Stimulated activated CD4-positive, alpha-beta T cell treated with anti-CD3 and anti-CD28 coated beads, Interleukin-1b, Interleukin-23, amount 100 ng/mL, for 24 hours (primary cell): Measurements from ENCODE around the gene KLF13.

Source experiments
- DNase-seq, 4 experiments: peaks; one replicate each; pipeline ENCODE4 v3.0.0-alpha.2; 2020; ENCODE audit warnings: low read depth in 4 of 4, low spot score in 1 of 4

The KLF13 gene

DNA sequence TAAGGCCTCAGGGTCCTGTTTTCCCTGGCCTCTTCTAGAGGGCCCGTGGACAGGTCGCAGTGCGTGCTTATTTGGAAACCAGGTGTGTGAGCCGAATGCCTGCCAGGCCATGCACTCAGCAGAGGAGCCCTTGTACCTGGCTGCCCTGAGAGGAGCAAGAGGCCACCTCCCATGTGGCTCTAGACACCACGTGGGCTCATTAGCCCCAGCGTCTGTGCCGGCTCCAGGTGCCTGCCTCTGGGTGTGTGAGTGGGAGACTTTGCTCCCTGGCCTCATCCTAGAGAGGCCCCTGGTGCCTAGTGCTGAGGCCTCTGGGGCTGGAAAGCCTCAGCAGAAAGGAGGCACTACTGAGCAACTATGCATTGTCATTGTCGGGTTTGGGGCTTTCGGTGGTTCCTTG lies 50.4 kb downstream of the KLF13 start:
- no peak for DNase-seq

DNA sequence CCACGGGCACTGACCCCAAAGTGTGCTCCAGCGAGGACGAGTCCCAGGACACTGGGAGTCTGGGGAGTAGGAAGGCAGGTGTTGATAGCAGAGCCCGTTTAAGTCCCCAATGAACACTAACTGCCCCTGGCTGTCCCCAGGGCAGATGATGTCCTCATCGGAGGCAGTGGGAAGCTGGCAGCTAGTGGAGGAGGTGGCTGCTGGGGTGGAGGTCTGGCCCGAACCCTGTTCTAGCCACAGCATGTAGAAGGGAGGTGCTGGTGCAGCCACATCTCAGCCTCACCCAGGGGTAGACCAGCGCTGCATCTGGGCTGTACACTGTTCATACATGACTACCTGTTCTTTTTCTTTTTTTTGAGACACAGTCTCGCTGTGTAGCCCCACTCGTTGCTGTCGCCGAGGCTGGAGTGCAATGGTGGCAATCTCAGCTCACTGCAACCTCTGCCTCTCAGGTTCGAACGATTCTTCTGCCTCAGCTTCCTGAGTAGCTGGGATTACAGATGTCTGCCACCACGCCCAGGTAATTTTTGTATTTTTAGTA lies 51.8 kb downstream of the KLF13 start:
- DNase-seq, result no peak

DNA sequence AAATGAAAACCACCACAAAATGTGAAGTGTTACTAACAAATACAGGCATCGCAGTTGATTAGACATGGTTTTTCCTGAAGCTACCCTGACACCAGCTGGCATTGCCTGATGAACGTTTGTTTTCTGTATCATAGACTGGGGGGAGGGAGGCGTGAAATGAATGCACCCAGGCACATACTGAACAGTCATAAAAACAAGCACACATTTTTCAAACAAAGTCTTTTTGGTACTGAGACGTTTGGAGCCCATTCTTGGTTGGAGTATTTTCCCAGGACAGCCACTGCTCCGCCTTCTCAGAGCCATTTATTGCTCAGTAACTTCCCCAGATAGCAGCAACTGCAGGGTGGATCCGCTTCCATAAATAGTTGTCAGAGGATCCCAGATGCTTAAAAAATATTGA lies 52.4 kb downstream of the KLF13 start:
- DNase-seq, result no peak

DNA sequence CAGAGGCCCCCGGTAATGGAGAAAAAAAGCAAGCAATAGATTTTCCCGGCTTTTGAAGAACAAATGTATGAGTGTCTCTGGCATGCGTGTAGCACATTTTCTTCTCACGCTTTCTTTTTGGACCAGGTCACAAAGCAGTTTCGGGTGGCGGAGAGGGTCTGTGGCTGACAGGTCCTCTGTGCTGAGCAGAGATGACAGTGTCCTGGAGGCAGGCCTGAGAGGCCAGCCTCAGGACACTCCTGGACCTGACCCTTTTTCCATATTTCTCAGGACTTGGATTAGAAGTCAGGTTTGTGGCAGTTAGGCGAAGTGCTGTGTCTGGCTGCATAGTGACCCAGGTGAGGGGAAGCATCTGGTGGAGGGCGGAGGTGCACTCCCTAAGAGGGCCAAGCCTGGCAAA lies 52.9 kb downstream of the KLF13 start:
- no peak for DNase-seq

DNA sequence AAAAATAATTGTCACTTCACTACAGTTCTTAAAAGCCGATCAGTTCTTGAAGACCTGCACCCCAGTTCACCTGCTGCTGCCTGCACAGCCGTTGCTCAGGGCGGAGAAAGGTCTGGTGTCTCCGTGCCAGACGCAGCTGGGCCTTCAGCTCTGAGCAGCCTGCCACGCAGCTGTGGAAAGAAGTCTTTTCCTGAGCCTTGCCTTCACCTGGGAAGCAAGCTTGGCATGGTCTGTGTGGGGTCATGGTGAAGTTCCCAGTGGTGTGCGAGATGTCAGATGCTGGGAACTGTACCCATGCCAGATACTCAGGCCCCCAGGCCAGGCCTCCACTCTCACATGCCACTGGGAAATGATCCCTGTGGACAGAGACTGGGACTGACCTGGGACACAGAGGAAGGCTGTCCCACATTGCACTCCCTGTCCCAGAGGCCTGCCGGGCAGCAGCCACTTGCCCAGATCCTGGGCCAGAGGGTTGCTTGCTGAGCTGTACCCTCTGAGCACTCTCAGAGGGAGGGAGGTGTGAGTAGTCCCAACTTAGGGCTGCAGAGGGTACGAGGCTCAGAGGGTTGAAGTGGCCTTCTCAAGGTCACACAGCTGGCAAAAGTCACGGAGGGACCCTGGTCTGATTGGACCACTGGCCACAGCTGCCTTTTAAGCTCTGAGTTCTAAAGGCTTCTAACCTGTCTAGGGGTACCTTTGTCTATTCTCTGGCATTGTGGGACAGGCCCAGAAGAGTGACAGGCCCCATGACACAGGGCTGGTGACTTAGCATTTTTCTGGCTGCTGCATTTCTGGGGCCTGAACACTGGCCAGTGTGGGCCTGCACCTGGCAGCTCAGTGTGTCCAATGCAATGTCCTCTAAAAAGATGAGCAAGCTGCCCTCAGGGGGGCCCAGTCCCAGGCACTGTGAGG lies 55.4 kb downstream of the KLF13 start:
- no peak for DNase-seq

DNA sequence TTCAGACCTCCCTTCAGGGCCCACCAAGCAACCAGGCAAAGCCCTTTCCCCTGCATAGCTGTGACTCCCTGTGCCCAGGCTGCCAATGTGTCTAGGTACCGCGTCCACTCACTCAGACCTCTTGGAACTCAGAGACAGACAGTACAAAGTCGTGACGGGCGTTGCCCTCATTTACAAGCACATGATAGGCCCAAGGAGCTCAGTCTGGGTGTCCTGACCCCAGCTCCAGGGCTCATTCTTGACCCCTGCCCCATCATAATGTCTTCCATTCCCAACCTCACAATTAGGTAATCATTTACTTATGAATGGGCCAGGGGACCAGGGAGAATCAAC lies 56.0 kb downstream of the KLF13 start:
- DNase-seq, result no peak

DNA sequence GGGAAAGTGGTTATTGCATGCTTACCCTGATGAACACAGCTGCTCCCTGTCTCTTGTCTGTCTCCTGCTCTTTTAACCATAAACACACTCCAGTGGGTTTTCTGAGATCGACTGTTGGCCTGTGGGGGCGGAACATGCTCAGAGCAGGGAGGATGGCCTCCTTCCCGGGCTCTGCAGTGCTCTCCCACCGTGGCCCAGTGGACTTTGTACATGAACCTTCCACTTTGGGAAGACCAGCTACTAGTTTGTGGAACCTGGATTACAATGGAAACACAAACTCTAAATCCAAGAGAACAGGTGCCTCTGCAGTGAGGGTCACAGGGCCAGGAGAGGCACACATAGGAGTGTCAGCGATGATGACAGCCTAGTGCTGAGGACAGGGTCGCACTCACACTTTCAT lies 56.5 kb downstream of the KLF13 start:
- DNase-seq, result no peak

DNA sequence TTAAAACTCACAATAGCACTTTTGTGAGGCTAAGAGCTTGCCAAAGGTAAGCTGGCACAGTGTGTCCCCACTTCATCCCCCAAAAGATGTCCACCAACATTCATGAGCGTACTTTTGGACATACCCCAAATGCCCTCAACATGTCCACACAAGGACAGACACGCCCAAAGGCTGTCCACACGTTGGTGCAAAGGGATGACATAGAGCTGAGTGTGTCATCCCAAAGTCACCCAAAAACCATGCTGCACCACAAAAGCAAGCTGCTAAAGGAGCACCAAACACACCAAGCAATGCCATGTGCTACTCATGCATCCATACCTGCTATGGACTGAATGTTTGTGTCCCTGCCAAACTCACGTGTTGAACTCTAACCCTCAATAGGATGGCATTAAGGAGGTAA lies 57.9 kb downstream of the KLF13 start:
- DNase-seq, result no peak

DNA sequence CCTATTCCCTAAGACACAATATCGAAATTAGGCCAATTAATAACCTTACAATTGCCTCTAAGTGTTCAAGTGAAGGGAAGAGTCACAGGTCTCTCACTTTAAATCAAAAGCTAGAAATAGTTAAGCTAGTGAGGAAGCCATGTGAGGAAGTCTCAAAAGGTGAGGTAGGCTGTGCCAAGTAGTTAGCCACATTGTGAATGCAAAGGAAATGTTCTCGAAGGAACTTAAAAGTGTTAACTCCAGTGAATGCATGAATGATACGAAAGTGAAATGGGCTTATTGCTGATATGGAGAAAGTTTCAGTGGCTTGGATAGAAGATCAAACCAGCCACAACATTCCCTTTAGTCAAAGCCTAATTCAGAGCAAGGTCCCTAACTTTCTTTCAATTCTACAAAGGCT lies 59.1 kb downstream of the KLF13 start:
- no peak for DNase-seq

DNA sequence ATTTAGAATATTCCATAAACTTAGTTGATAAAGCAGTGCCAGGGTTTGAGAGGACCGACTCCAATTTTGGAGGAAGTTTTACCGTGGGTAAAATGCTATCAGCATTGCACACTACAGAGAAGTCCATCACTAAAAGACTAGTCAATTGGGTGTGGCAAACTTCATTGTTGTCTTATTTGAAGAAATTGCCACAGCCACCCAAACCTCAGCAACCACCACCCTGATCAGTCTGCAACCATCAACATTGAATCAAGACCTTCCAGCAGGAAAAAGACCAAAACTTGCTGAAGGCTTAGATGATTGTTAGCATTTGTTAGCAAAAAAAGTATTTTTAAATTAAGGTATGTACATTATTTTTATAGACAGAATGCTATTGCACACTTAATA lies 60.5 kb downstream of the KLF13 start:
- no peak for DNase-seq

DNA sequence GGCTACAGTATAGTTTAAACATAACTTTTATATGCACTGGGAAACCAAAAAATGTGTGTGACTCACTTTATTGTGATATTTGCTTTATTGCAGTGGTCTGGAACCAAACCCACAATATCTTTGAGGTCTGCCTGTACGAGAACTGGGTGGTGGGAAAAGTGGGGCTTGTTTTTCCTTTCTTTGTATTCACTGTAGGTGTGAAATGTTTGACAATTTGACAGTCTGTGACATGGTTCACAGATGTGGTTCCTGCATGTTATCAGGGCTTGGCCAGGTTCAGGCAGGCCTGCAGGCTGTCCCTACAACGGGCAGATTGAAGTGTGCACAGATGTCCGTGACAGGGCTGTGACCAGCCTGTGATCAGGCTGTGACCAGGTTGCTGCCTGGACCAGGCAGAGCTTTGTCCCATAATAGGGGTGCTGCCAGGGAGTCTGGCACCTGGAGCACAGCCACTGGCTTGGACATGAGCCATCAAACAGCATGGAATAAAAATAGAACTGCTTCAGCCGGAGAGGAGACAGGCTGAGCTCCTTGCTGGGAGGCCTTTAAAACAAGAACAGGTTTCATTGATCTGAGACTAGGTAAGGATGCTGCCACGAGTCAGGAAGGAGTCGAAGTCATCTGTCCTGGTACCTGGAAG lies 61.0 kb downstream of the KLF13 start:
- DNase-seq, result no peak

DNA sequence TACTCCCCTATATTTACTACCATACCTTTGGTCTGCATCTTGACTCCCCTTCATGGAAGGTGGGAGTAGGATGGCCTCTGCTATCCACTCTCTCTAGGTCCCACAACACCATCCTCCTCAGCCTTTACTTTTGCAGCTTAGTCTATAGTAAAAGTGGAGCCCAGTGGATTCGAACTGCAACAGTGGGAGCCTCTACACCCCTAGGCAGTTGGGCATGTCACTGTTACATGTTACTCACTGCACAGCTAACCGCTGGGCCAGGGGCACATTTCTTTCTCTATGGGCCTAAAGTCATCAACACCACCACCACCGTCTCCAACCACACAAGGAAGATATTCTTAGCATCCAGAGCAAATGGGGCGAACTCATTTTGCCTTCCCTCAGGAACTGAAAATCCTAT lies 62.9 kb downstream of the KLF13 start:
- no peak for DNase-seq

DNA sequence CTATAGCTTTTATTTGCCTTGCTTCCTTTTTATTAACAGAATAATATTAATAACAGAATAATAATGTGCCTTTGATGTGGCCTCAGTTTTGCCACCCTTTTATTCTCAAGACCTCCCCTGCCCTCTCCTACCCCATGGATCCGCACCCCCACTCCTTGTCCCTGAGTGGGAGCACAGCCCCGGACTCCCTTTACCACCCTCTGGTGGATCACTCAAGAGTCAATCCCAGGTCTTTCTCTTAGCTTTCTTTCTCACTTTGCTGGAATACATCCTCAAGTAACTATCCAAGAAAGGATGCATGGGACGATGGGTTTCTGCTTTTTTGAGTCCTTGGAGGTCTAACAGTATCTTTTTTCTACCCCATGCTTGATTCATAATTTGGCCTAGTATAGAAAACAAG lies 63.4 kb downstream of the KLF13 start:
- DNase-seq, result no peak

DNA sequence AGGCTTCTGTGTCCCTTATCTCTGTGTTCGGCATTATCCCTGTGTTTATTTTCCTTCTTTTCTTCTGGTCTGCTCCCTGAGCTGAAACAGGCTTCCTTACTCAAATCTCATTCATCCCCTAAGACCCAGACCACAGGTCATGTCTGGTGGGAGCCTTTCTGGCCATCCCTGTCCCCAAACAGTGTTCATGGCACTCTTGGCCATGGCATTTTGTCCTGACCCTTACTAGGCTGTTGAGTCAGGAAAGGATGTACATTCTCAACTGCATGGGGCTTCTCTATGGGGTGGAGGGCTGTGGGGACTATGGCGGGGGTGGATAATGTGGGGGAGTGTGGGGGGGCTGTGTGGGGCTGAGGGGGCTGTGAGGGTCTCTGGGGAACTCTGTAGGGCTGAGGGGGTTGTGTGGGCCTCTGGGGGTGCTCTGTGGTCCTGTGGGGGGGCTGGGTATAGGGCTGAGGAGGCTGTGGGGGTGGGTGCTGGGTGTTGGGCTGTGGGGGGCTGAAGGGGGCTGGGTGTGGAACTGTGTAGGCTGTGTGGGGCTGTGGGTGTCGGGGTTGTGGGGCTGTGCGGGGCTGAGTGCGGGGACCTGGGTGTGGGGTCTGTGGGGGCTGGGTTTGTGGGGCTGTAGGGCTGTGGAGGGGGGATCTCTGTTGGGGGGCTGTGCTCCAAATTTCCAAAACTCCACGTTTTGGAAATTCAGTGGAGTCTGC lies 64.3 kb downstream of the KLF13 start:
- no peak for DNase-seq

DNA sequence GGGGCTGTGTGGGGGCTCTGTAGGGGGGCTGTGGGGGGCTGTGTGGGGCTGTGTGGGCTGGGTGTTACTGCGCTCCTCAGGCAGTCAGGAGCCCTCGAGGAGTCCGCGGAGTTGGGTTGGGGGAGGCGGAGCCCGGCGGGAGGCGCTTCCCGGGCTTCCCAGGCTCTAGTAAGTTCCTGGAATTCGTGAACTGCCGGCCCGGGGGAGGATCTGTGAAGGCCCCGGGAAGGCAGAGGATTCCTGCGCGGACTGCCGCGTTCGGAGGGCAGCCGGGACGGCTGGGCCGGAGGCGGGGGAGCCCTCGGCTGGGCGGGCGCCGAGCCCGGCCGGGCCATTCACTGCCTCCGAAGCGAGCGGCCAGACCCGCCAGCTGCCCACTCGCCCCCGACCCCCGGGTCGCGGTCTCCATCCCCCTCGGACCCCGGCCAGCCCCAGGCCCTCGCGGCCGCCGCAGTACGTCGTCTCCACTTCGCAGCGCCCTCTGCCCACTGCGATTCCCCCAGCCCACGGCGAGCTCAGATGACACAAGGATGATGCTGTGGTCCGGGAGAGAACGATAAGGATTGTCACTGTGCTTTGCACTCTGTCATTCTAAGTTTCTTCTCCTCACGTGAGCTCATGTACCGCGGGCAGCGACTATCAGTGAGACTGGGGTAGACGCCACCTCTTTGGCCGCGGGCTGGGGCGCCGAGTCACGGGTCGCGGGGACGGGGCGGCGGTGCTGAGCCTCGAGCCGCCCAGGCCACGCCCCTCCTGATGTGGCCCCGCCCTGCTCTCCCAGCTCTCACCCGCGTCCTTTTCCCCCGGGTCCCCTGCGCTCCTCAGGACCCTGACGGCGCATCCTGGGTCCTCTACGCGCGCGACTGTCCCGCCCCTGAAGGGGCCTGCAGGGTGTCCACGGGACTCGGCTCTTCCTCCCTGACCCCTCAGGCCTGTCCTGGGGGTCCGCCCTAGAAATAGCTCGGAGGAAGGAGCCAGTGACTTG lies 65.3 kb downstream of the KLF13 start:
- peak; percentile 47 to 75 (median 60) for DNase-seq

DNA sequence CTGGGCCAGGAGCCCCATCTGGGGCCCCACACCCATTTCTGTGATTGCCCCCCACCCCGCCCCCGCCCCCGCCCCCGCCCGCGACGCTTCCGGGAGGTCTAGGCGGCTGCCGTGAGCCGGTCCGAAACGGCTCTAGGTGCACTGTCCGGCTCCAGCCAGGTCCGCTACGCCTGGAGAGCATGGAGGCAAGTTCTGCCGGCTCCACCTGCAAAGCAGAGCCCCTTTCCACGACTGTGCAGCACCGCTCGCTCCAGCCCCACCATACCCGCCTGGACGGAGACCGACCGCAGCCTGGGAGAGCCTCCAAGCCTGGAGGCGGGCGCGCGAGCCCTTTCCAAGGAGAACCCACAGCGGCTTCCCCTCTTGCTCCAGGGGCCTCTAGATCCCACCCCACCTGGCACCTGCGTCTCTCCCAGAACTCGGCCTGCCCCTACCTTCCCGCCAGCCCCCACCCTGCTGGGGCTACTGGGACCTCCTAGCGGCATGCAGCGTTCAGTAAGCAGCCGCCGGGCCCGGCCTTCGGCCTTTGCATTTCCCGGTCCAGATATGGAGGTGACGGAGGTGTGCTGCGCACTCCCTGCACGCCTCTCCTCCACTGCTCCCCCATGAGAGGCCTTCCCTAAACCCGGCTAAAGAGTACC lies 66.2 kb downstream of the KLF13 start:
- no peak for DNase-seq

DNA sequence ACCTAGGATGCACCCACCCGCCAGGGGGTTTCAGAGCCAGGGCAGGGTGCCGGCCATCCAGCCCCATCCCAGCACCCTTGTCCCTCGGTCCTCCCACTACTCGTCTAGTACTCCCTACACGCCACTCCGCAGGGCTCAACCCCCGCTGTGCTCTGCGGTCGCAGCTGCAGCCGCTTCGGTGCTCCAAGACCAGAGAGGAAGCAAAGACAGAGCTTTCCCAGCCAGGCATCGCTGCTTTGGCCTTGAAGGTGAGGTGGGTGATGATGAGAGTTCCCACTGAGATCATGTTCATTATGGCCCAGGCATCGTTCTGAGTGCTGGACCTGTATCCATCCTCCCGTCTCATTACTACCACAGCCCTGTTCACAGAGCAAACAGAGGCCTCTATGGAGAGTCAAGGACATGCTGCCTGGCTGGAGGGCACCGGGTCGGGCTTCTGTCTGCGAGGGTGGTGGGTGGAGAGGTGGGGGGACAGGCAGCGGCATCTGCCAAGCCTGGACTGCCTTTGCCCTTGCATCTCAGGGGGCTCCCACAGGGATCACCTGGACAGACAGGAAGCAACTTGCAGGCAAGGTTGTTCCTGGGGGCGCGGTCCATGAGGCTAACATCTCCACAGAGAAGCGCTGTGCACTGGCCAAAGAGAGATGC lies 66.9 kb downstream of the KLF13 start:
- no peak for DNase-seq

DNA sequence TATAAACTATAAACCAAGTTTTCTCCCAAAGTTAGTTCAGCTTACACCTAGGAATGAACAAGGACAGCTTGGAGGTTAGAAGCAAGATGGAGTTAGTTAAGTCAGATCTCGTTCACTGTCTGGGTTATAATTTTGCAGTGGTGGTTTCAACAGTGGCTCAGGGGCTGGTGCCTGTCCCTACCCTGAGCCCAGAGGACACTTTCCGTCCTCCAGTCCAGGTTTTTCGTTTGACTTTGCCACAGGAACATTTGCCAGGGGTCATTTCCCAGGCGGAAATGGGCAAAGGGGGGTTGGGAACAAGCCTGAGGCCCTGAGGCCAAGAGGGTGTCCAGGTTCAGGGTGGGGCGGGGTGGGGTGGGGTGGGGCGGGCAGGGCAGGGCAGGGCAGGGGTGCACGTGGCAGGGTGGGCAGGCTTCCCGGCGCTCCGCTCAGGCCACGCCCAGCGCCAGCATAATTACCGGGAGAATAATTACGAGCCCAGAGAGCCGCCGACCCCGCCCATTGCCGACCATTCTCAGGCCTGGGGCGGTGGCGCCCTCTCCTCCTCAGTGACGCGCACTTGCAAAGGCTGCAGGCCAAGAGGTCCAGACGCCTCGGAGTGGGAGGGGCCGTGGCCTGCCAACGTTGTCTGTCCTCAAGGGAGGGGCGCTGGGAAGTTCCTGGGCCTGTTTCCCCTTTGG lies 70.4 kb downstream of the KLF13 start:
- DNase-seq, result no peak
